H1 (cell line): Measurements from ENCODE around the gene ARID4B. TPM values are rescaled to one million over a fixed set of nuclear protein-coding genes. Genes with fewer than 3 reads are reported as not detected.

ENCODE experiments used
- BACH1 ChIP-seq: IDR thresholded peaks from 2 replicates; pipeline ENCODE4 v1.6.1; 2012; ENCODE audit warnings: low read length, improper control_type of control experiment
- BRCA1 ChIP-seq: IDR thresholded peaks from 2 replicates; pipeline ENCODE4 v1.6.1; 2012; ENCODE audit warnings: low read depth, low read length, improper control_type of control experiment
- JUN ChIP-seq: IDR thresholded peaks from 2 replicates; pipeline ENCODE4 v1.6.1; 2011; ENCODE audit warnings: low read depth, mild to moderate bottlenecking, improper control_type of control experiment, low read length
- MAFK ChIP-seq: IDR thresholded peaks from 2 replicates; pipeline ENCODE4 v1.6.1; 2012; ENCODE audit warnings: low read depth, mild to moderate bottlenecking, improper control_type of control experiment, low read length
- NANOG ChIP-seq: IDR thresholded peaks from 2 replicates; pipeline ENCODE4 v1.6.1; 2011; ENCODE audit warnings: low read length, low read depth, mild to moderate bottlenecking, inconsistent platforms; ENCODE audit not compliant: insufficient read depth, poor library complexity, severe bottlenecking
- NRF1 ChIP-seq: IDR thresholded peaks from 2 replicates; pipeline ENCODE4 v1.6.1; 2011; ENCODE audit warnings: mild to moderate bottlenecking, low read depth, low read length, improper control_type of control experiment
- POLR2A ChIP-seq, 2 experiments: IDR thresholded peaks; 1 replicate in 1 of 2; 2 replicates in 1 of 2; pipeline ENCODE4 v1.6.1; 2011; ENCODE audit warnings: low read depth in 2 of 2, low read length in 2 of 2, mild to moderate bottlenecking in 2 of 2; ENCODE audit errors: control extremely low read depth in 1 of 2
- RAD21 ChIP-seq, 2 experiments: IDR thresholded peaks in 1 of 2; conservative IDR thresholded peaks in 1 of 2; 2 replicates each; pipeline ENCODE4 v1.6.1; 2011; ENCODE audit warnings: low read depth in 2 of 2, low read length in 2 of 2, improper control_type of control experiment in 1 of 2, inconsistent platforms in 1 of 2, mild to moderate bottlenecking in 1 of 2, moderate library complexity in 1 of 2
- RNF2 ChIP-seq: fragments of 200-900, 300-1000 bp; sonication (generic); IDR thresholded peaks from 2 replicates; pipeline ENCODE4 v1.7.1; 2016; ENCODE audit warnings: borderline replicate concordance, low read depth, mild to moderate bottlenecking, antibody characterized with exemption, low read length; ENCODE audit not compliant: poor library complexity, severe bottlenecking; ENCODE audit errors: missing control alignments
- RXRA ChIP-seq: IDR thresholded peaks from 2 replicates; pipeline ENCODE4 v1.6.1; 2011; ENCODE audit warnings: low read depth, mild to moderate bottlenecking, low read length, moderate library complexity; ENCODE audit not compliant: insufficient read depth
- SAP30 ChIP-seq: fragments of 300-600 bp; sonication (generic); IDR thresholded peaks from 2 replicates; pipeline ENCODE4 v1.7.1; 2012; ENCODE audit warnings: low read length, moderate library complexity, mild to moderate bottlenecking, inconsistent platforms; ENCODE audit not compliant: insufficient read depth, insufficient replicate concordance
- SIN3A ChIP-seq, 2 experiments: IDR thresholded peaks in 1 of 2; conservative IDR thresholded peaks in 1 of 2; 2 replicates each; pipeline ENCODE4 v1.6.1; 2011 to 2012; ENCODE audit warnings: low read length in 2 of 2, improper control_type of control experiment in 1 of 2, low read depth in 1 of 2, mild to moderate bottlenecking in 1 of 2
- SIRT6 ChIP-seq: IDR thresholded peaks from one replicate; pipeline ENCODE4 v1.7.1; 2012; ENCODE audit warnings: low read length, inconsistent platforms
- SP4 ChIP-seq: IDR thresholded peaks from 2 replicates; pipeline ENCODE4 v1.6.1; 2012; ENCODE audit warnings: low read length, inconsistent platforms
- TAF7 ChIP-seq: optimal IDR thresholded peaks from 2 replicates; pipeline ENCODE3; 2011; ENCODE audit warnings: low read depth, mild to moderate bottlenecking, inconsistent platforms, low read length, moderate library complexity, borderline replicate concordance
- TBP ChIP-seq: IDR thresholded peaks from 2 replicates; pipeline ENCODE4 v1.6.1; 2011; ENCODE audit warnings: low read depth, low read length, improper control_type of control experiment
- ZNF274 ChIP-seq: IDR thresholded peaks from 2 replicates; pipeline ENCODE4 v1.7.0; 2012; ENCODE audit warnings: low read length, borderline replicate concordance; ENCODE audit errors: extremely low read depth
- polyA plus RNA-seq, 7 experiments: library from polyadenylated mRNA; depleted of rRNA in 3 of 7; stranded (reverse) in 5 of 7; unstranded in 2 of 7; fragments of >200 nt in 5 of 7; fragments of 200-250 nt in 2 of 7; gene quantifications; 1 replicate in 5 of 7; 2 replicates in 1 of 7; 4 replicates in 1 of 7; pipeline versions ENCODE4 v1.2.1 to v1.2.3, GENCODE V29; 2011 to 2013; ENCODE audit warnings: missing spikeins in 2 of 7, mixed read lengths in 2 of 7
- total RNA-seq: library from RNA; stranded (reverse); fragmentation: NEBNext Ultra II Directional; extraction: Animal tissue kit (Norgen Biotek cat#: 25700); gene quantifications from 2 replicates; pipeline ENCODE4 v1.2.1, GENCODE V29; 2021

Gene ARID4B
- total and polyA plus RNA-seq, 2 of the 8 experiments (the other 6 are each of a cell fraction or from before 2014, with no cell fraction given) = 5.1 to 28.8 TPM

GRCh38 chr1:235327559-235328270, at the start of gene ARID4B (continued):
- TF ChIP-seq TAF7 (peak; percentile 65), RAD21 (IDR thresholded peaks at IDR 0.05 in 1 of 2, conservative IDR thresholded peaks at IDR 0.05 in 1 of 2; ENCODE audit: low read depth in 2 of 2, low read length in 2 of 2) (no peak), ZNF274 (no peak), TBP (peak; percentile 64), MAFK (no peak), SIN3A (conservative IDR thresholded peaks at IDR 0.05 in 1 of 2, IDR thresholded peaks at IDR 0.05 in 1 of 2; ENCODE audit: low read depth in 1 of 2, low read length in 2 of 2) (no peak; a peak in 1 of 4 replicates), RXRA (no peak), JUN (no peak), NANOG (no peak), BRCA1 (no peak), SP4 (no peak), POLR2A (IDR thresholded peaks at IDR 0.05; ENCODE audit: control extremely low read depth in 1 of 2, low read depth in 2 of 2, low read length in 2 of 2) (no peak; a peak in 1 of 3 replicates), NRF1 (no peak), RNF2 (no peak), SIRT6 (no peak), BACH1 (no peak), SAP30 (no peak)
